ENCODE data around the gene HERC4.
"Not testable (repeated sequence)": the region's sequence is repeated elsewhere in the genome, so short reads cannot be mapped to it uniquely, and the experiment has no call there.

Gene HERC4

DNA sequence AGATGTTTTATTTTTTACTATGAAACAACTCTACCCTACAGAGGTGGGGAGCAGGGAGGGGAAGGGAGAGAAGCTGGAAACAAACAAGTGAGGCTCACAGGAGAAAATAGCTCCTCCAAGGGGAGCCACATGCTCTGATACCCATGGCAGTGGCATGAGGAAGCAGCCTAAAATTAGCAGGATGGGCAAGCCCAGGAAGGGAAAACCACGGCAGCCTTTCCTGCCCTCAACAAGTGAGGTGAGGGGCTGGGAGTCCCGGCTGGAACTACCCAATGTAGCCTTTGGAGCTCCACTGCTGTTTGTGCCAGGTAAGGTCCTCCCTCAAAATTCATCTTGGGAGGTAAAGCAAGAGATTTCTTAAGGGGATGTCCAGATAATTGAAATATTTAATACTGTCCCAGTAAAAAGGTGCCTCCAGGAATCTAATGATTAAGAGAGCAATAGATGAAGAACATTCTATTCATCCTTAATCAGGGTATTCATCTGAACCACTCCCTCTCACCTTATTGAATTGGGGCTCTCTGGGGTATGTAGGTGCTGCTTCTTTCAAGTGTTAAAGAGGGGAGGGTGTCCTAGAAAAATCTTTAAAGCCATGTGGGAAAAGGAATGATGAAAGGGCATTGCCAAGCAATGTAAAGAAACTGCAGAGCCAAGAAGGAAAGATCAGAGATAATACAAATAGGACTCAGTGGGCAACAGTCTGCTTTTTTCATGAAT lies 12.8 kb upstream of the HERC4 start:
- DNase-seq = no peak

DNA sequence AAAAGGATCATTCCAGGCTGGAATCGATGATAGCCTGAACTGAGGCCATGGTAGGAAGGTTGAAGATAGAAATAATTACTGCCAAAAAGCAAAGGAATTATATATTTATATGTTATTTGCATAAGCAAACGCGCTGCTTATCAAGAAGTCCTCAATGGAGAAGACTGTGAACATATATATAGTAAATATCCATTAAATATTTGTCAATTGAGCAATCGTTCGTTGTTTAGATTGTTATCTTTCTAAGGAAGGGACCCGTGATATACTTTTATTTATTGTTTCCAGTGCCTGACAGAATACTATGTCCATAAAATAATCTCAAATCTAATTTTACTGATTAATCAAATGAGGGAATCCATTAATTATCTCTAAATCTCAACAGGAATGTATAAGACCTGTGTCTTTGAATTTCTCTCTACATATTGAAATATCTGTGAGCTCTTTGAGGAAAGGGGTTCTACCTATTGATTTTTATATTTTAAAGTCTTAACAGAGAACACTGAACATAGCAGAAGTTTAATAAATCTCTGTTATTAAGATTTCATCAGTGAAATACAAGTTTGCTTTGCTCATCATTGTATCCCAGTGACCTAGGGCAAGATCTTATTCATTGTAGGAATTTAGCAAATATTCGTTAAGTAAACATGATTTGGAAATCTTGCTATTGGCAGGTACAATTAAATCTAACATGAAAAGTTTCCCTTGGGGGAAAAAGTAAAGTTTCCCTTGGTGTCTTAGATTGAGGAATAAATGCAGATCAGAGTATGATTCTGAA lies 12.0 kb upstream of the HERC4 start:
- DNase-seq = no peak

DNA sequence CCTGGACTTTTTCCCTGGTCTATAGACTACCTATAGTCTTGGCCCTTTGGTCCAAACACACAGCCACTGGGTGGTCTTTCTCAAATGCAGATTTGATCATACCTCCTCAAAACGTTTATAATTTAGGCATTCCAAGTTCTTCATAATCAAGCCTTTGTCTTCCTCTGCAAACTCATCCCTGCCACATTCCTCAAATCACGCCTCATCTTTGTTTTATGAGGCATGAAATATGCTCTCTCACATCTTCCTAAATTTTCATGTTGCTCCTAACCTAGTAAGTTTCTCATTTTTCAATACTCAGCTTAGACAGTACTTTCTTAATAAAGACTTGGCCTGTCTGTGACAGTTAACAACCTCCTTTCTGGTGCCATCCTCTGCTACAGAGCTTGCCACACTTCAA lies 10.9 kb upstream of the HERC4 start:
- DNase-seq = no peak

DNA sequence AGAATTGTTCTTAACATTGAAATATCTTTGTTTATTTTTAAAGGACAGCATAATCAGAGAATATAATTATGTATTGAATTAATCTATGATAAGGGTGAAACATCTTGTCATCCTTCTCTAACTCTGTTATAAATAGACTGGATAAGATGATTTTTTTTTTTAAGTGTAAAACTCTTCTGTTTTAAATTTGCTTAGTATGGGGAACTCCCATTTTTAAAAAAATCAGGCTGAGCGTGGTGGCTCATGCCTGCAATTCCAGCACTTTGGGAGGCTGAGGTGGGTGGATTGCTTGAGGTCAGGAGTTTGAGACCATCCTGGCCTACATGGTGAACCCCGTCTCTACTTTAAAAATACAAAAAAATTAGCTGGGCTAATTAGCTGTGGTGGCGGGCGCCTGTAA lies 9.4 kb upstream of the HERC4 start:
- DNase-seq = no peak

- DNase-seq = no peak
These were observed 8.9 kb upstream of the HERC4 start for GRCh38 chr10:68083953-68084352.

GRCh38 chr10:68082872-68083271 lies 7.8 kb upstream of the HERC4 start:
- no peak for DNase-seq

GRCh38 chr10:68081916-68082315 lies 6.8 kb upstream of the HERC4 start:
- DNase-seq = no peak

DNA sequence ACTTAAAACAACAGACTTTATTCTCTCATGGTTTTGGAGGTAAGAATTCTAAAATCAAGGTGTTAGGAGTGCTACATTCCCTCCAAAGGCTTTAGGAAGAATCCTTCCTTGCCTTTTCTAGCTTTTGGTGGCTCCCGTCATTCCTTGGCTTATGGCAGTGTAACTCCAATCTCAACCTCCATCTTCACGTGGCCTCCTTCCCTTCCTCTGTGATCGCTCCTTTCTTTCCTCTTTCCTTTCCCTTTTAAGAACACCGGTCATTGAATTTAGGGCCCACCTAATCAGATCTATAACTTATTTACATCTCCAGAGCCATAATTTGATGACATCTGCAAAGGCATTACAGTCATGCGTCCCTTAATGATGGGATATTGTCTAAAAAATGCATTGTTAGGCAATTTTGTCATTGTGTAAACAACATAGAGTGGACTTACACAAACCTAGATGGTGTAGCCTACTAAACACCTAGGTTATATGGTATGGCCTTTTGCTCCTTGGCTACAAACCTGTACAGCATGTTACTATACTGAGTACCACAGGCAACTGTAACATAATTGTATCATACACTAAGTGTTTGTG lies 5.9 kb upstream of the HERC4 start:
- no peak for DNase-seq

DNA sequence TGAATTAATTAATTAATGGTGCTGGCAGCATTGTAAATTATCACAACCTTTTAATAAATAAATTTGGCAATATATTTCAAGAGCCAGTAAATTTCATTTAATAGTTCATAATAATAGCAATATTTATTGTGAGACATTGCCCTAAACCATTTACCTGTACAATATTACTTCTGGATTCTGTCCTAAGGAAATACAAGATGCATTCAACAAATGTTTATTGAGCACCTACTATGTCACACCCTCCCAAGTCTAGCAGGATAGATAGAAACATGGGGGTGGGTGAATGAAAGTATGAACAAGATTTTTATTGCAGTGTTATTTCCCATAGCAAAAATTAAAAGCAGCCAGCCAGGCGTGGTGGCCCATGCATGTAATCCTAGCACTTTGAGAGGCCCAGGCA lies 4.4 kb upstream of the HERC4 start:
- DNase-seq = no peak

- DNase-seq = no peak
These were observed 1.9 kb upstream of the HERC4 start for GRCh38 chr10:68077026-68077425.

- not testable (repeated sequence) for DNase-seq
These were observed 998 bp upstream of the HERC4 start for GRCh38 chr10:68076081-68076480.

DNA sequence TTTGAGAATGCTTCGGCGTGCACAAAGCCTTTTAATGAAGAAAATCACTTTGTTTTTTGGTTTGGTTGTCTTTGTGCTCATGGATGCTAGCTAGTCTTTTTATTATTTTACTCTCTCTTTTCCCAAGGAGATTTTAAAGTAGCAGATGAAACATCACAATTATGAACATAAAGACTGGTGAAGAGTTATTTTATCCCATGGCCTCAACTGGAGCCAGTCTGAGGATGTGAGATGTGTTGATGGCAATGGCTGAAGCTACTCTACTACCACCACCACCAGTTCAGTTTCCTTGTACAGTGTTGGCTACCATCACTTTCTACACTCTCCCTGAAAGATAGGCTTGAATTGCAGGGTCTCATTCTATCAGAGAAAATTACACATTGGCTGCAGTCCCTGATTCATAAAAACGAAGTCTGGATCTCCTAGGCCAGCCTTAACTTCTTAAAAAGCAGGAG lies 494 bp upstream of the HERC4 start:
- DNase-seq = no peak

DNA sequence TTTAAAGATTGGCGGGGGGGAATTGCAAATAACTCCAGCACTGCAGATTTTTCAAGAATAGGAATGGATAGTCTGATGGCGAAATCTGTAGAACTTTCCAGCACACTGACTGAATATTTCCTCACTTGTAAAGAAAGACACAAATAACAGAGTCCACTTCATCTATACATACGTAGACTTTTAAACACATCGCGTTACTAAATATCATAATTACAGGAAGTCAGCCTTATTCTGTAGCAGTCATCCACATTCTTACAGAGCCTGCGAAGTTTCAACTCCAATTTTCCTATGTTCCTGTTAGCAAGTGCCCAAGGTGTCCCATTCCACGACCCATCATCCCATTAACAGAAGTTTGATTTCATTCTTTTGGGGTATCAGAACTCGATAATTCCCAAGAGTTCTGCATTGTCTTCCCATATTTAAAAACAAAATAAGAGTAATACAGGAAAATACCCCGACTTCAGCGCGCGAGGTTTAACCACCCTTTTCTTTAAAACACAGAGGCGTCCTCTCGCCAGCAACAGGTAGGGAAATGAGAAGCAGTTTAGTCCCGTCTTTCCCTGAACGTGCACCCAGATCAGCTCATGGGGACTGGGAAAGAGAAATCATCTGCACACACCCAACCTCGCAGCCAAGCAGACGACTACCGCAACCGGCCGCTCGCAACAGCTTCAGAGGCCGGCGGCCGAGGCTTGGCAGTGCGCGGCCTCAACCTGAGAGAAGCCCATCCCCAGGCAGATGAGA lies 880 bp downstream of the HERC4 start:
- DNase-seq = no peak

GRCh38 chr10:68073631-68074030 lies 1.5 kb downstream of the HERC4 start:
- DNase-seq = no peak

DNA sequence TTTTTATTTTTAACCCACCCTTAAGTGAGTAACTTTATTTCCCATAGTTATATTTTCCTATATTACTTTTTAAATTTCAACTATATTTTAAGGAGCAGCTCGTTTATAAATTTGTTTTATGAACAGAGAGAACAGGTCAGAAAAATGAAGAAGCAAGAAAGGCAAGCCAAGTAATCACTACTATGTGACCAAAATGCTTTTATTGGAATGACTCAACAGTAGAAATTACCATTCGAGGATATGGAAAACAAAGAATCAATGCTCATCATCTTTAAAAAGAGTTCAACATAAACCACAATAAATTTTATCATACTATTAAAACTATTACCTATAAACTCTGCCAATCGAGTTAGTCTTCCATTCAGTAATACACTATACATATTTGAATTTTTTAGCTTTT lies 7.6 kb downstream of the HERC4 start:
- DNase-seq = no peak

GRCh38 chr10:68067029-68067428 lies 8.1 kb downstream of the HERC4 start:
- no peak for DNase-seq

- DNase-seq = no peak
These were observed 21.5 kb downstream of the HERC4 start for GRCh38 chr10:68053553-68053952.

DNA sequence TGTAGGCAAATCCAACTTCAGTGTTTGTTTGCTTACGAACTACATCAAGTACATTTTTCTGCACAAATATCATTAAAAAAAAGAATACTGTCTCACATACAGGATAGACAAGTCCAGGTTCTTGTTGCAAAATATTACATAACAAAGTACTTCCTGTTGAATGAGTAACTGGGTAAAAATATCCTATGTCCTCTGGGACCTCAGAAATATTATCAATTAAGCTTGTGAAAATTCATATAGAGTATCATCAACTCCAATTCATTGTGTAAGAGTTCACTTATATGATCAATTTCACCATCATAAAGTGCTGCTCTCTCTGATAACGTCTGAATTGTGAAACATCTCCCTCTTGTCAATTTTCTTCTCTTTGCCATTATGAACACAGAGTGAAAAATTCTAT lies 22.6 kb downstream of the HERC4 start:
- DNase-seq = no peak

DNA sequence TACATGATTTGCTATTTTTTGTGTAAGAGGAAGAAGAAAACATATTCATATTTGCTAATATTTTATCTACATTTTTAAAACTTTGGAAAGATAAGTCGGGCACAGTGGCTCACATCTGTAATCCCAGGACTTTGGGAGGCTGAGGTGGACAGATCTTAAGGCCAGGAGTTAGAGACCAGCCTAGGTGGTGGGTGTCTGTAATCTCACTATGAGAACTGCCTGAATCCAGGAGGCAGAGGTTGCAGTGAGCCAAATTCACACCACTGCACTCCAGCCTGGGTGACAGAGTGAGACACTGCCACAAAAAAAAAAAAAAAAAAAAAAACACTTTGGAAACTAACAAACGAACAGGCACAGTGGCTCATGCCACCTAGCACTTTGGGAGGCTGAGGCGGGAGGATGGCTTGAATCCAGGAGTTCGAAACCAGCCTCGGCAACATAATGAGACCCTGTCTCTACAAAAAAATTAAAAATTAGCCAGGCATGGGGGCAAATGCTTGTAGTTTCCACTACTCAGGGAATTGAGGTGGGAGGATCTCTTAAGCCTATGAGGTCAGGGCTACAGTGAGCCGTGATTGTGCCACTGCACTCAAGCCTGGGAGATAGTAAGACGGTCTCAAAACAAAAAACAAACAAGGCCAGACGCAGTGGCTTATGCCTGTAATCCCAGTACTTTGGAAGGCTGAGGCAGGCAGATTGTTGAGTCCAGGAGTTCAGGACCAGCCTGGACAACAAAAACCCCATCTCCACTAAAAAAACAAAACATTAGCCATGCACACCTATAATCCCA lies 25.6 kb downstream of the HERC4 start:
- DNase-seq = no peak

DNA sequence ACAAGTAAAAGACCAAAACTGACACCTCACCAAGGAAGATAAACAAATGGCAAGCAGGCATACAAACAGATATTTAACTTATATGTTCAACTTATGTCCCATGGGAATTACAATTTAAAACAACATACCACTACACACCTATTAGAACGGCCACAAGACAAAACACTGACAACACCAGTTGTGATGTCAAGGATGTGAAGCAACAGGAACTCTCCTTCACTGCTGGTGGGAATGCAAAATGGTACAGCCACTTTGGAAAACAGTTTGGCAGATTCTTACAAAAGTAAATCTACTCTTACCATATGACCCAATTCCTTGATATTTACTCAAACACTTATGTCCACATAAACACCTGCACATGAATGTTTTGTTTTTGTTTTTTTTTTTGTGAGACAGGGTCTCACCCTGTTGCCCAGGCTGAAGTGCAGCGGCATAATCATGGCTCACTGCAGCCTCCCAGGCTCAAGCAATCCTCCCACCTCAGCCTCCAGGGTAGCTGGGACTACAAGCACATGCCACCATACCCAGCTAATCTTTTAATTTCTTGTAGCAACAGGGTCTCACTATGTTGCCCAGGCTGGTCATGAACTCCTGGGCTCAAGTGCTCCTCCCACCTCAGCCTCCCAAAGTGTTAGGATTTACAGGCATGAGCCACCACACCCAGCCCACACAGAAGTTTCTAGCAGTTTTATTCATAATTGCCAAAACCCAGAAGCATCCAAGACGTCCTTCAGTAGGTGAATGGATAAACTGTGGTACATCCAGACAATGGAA lies 27.3 kb downstream of the HERC4 start:
- DNase-seq = no peak

- DNase-seq = no peak
These were observed 28.0 kb downstream of the HERC4 start for GRCh38 chr10:68047122-68047521.

GRCh38 chr10:68046642-68047041 lies 28.4 kb downstream of the HERC4 start:
- DNase-seq = no peak
